ENCODE data around the gene B3GLCT. TPM values are rescaled to one million over a fixed set of nuclear protein-coding genes. Genes with fewer than 3 reads are reported as not detected.

Gene B3GLCT
- polyA plus RNA-seq, 1 of the 3 experiments (the other 2 are of a cell fraction): 2.4 TPM

DNA sequence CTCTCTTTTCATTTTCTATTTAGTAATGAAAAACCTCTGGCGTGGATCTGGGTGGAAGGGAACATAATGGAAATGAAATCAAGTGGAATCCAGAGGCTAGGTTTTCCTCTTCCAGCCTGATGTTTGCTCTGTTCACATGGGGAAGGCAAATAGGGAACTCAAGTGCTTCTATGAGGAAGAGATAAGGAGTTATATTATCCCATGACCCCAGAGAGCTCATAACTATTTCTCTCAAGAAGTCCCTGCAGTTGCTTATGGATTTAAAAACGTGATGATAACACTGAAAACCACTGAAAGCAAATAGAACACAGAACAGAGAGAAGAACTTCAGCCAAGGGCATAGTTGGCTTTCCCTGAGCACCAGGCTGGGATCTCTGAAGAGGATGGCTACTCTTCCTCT, 157.8 kb downstream of the B3GLCT start:
- Histone ChIP-seq H3K9ac (no peak overlapping the region), H4K20me1 (ENCODE audit: insufficient read depth) (no peaks in the 10 kb centered on the region), H3K79me2 (ENCODE audit: insufficient read depth) (no peaks in the 10 kb centered on the region), H3K4me1 (ENCODE audit: control insufficient read depth in 1 of 2, insufficient read depth in 2 of 2, low read depth in 1 of 2, low read length in 1 of 2) (no peaks in the 10 kb centered on the region), H3K27ac (ENCODE audit: low read depth in 2 of 2, low read length in 1 of 2) (no peak overlapping the region), H3K36me3 (replicated peaks in 1 of 2; ENCODE audit: control insufficient read depth in 1 of 2, insufficient read depth in 2 of 2, low read length in 1 of 2) (no peaks in the 10 kb centered on the region), H3K4me3 (ENCODE audit: low read depth in 2 of 2, low read length in 1 of 2) (no peak overlapping the region), H3K9me2 (no peaks in the 10 kb centered on the region), H3K9me3 (no peaks in the 10 kb centered on the region), H3K27me3 (ENCODE audit: insufficient read depth) (no peaks in the 10 kb centered on the region), H3K4me2 (no peak overlapping the region), H3F3A (replicated peaks; ENCODE audit: insufficient read depth) (no peaks in the 10 kb centered on the region), H2AFZ (ENCODE audit: low read depth) (no peak overlapping the region)
- POLR2A ChIA-PET: no interaction called here
- 2% methylated on average over 2 of the region's 2 CpGs for WGBS (ENCODE audit: low lambda C conversion rate)
- no peak for TF ChIP-seq YY1 (IDR thresholded peaks at IDR 0.05; ENCODE audit: low read depth)
- no peak for TF ChIP-seq NFIC (IDR thresholded peaks at IDR 0.05; ENCODE audit: borderline replicate concordance)
- no peak for TF ChIP-seq RXRA (IDR thresholded peaks at IDR 0.05; ENCODE audit: borderline replicate concordance, low read depth)
- TF ChIP-seq, protein P1, sequence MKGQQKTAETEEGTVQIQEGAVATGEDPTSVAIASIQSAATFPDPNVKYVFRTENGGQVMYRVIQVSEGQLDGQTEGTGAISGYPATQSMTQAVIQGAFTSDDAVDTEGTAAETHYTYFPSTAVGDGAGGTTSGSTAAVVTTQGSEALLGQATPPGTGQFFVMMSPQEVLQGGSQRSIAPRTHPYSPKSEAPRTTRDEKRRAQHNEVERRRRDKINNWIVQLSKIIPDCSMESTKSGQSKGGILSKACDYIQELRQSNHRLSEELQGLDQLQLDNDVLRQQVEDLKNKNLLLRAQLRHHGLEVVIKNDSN (IDR thresholded peaks at IDR 0.05; ENCODE audit: borderline replicate concordance, low read depth): no peak
- TF ChIP-seq CHD2 (IDR thresholded peaks at IDR 0.05; ENCODE audit: low read length, partially characterized antibody): no peak
- TF ChIP-seq EZH2phosphoT487 (IDR thresholded peaks at IDR 0.05; ENCODE audit: borderline replicate concordance, low read depth): no peak
- TF ChIP-seq, protein P2, sequence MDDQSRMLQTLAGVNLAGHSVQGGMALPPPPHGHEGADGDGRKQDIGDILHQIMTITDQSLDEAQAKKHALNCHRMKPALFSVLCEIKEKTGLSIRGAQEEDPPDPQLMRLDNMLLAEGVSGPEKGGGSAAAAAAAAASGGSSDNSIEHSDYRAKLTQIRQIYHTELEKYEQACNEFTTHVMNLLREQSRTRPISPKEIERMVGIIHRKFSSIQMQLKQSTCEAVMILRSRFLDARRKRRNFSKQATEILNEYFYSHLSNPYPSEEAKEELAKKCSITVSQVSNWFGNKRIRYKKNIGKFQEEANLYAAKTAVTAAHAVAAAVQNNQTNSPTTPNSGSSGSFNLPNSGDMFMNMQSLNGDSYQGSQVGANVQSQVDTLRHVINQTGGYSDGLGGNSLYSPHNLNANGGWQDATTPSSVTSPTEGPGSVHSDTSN (IDR thresholded peaks at IDR 0.05): no peak
- TF ChIP-seq FOSL2 (IDR thresholded peaks at IDR 0.05; ENCODE audit: borderline replicate concordance, low read depth): no peak
- TF ChIP-seq RAD21 (IDR thresholded peaks at IDR 0.05; ENCODE audit: low read length): no peak
- CTCF ChIA-PET: no interaction called here
- DNase-seq: no peak

DNA sequence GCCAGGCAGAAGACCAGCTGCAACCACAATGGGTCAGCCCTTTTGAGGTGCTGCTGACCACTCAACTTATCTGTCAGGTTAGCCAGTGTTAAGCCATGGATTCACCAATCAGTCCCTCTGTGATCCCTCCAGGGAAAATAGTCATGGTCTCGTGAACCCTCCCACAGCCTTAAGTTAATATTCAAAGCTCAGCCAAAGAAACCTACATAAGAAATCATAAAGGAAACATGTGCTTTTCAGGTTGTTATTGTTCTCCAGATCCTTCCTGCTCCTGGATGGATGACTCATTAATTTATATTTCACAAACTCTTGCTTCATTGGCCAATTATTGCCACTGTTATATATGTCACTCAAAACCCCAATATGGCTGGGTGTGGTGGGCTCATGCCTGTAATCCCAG, 161.9 kb downstream of the B3GLCT start:
- H3K9ac ChIP-seq: no peak overlapping the region
- no peak overlapping the region for H3K4me2 ChIP-seq
- H3F3A ChIP-seq (replicated peaks; ENCODE audit: insufficient read depth): no peaks in the 10 kb centered on the region
- no peaks in the 10 kb centered on the region for H3K27me3 ChIP-seq (ENCODE audit: insufficient read depth)
- POLR2A ChIA-PET: no interaction called here
- no peaks in the 10 kb centered on the region for H3K4me1 ChIP-seq (ENCODE audit: control insufficient read depth in 1 of 2, insufficient read depth in 2 of 2, low read depth in 1 of 2, low read length in 1 of 2)
- DNase-seq: no peak
- no peak overlapping the region for H3K4me3 ChIP-seq (ENCODE audit: low read depth in 2 of 2, low read length in 1 of 2)
- CTCF ChIA-PET: no interaction called here
- no peaks in the 10 kb centered on the region for H3K9me2 ChIP-seq
- no peaks in the 10 kb centered on the region for H3K79me2 ChIP-seq (ENCODE audit: insufficient read depth)
- no peak overlapping the region for H2AFZ ChIP-seq (ENCODE audit: low read depth)
- WGBS (ENCODE audit: low lambda C conversion rate): 25% methylated on average over 1 of the region's 1 CpG
- no peak for TF ChIP-seq MEF2A (IDR thresholded peaks at IDR 0.05; ENCODE audit: borderline replicate concordance, low read depth)
- no peak for TF ChIP-seq POLR2AphosphoS5 (IDR thresholded peaks at IDR 0.05; ENCODE audit: low read depth, low read length)
- TF ChIP-seq, protein P3, sequence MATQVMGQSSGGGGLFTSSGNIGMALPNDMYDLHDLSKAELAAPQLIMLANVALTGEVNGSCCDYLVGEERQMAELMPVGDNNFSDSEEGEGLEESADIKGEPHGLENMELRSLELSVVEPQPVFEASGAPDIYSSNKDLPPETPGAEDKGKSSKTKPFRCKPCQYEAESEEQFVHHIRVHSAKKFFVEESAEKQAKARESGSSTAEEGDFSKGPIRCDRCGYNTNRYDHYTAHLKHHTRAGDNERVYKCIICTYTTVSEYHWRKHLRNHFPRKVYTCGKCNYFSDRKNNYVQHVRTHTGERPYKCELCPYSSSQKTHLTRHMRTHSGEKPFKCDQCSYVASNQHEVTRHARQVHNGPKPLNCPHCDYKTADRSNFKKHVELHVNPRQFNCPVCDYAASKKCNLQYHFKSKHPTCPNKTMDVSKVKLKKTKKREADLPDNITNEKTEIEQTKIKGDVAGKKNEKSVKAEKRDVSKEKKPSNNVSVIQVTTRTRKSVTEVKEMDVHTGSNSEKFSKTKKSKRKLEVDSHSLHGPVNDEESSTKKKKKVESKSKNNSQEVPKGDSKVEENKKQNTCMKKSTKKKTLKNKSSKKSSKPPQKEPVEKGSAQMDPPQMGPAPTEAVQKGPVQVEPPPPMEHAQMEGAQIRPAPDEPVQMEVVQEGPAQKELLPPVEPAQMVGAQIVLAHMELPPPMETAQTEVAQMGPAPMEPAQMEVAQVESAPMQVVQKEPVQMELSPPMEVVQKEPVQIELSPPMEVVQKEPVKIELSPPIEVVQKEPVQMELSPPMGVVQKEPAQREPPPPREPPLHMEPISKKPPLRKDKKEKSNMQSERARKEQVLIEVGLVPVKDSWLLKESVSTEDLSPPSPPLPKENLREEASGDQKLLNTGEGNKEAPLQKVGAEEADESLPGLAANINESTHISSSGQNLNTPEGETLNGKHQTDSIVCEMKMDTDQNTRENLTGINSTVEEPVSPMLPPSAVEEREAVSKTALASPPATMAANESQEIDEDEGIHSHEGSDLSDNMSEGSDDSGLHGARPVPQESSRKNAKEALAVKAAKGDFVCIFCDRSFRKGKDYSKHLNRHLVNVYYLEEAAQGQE (IDR thresholded peaks at IDR 0.05; ENCODE audit: low read depth, low read length): no peak
- no peaks in the 10 kb centered on the region for H4K20me1 ChIP-seq (ENCODE audit: insufficient read depth)
- no peak overlapping the region for H3K27ac ChIP-seq (ENCODE audit: low read depth in 2 of 2, low read length in 1 of 2)
- no peaks in the 10 kb centered on the region for H3K9me3 ChIP-seq
- H3K36me3 ChIP-seq (replicated peaks in 1 of 2; ENCODE audit: control insufficient read depth in 1 of 2, insufficient read depth in 2 of 2, low read length in 1 of 2): no peaks in the 10 kb centered on the region
